ENCODE data around the gene GCNA.
"Not testable (repeated sequence)": the region's sequence is repeated elsewhere in the genome, so short reads cannot be mapped to it uniquely, and the experiment has no call there.

GCNA gene

GRCh38 chrX:71577682-71578081, 555 bp upstream of the GCNA start:
- ATAC-seq (replicated peaks), result no peak
- Mint-ChIP-seq H3K4me3 (no peak overlapping the region), H3K4me1 (ENCODE audit: low read depth in 2 of 2) (peaks cover 0 to 2% of the 10 kb centered on the region in 2 donors), H3K27me3 (no peaks in the 10 kb centered on the region), H3K36me3 (ENCODE audit: insufficient read depth) (peaks cover 51% of the 10 kb centered on the region), H3K27ac (peak overlapping the region in 1 of 2 donors; percentile 80), H3K9me3 (no peaks in the 10 kb centered on the region)
- DNase-seq, result no peak

- H3K9me3 Mint-ChIP-seq, result no peaks in the 10 kb centered on the region
- ATAC-seq (replicated peaks), result peak; percentile 32
- no peak for DNase-seq
- H3K36me3 Mint-ChIP-seq (ENCODE audit: insufficient read depth), result peaks cover 36% of the 10 kb centered on the region
- no peak overlapping the region for H3K4me3 Mint-ChIP-seq
- peaks cover 0 to 3% of the 10 kb centered on the region in 2 donors for H3K4me1 Mint-ChIP-seq (ENCODE audit: low read depth in 2 of 2)
- peak overlapping the region; percentile 80 to 90 for H3K27ac Mint-ChIP-seq
- no peaks in the 10 kb centered on the region for H3K27me3 Mint-ChIP-seq
Observed at GRCh38 chrX:71579136-71579989, 1.1 kb downstream of the GCNA start.

- H3K27me3 Mint-ChIP-seq, result no peaks in the 10 kb centered on the region
- DNase-seq (no peak), ATAC-seq (replicated peaks) (no peak)
- H3K4me1 Mint-ChIP-seq (ENCODE audit: low read depth in 2 of 2), result peaks cover 0 to 3% of the 10 kb centered on the region in 2 donors
- no peak overlapping the region for H3K4me3 Mint-ChIP-seq
- H3K36me3 Mint-ChIP-seq (ENCODE audit: insufficient read depth), result peaks cover 30% of the 10 kb centered on the region
- no peaks in the 10 kb centered on the region for H3K9me3 Mint-ChIP-seq
- H3K27ac Mint-ChIP-seq, result peak overlapping the region; percentile 80 to 90
Observed at GRCh38 chrX:71579990-71580380, 1.7 kb downstream of the GCNA start.

GRCh38 chrX:71581210-71581609, 3.0 kb downstream of the GCNA start:
- Mint-ChIP-seq H3K27ac (no peak overlapping the region), H3K36me3 (ENCODE audit: insufficient read depth) (peaks cover 23% of the 10 kb centered on the region), H3K9me3 (no peaks in the 10 kb centered on the region), H3K4me3 (no peak overlapping the region), H3K4me1 (ENCODE audit: low read depth in 2 of 2) (peaks cover 2 to 4% of the 10 kb centered on the region in 2 donors), H3K27me3 (no peaks in the 10 kb centered on the region)
- DNase-seq (no peak), ATAC-seq (replicated peaks) (no peak)

- no peak overlapping the region for H3K4me3 Mint-ChIP-seq
- H3K27me3 Mint-ChIP-seq, result no peaks in the 10 kb centered on the region
- peaks cover 4 to 7% of the 10 kb centered on the region in 2 donors for H3K4me1 Mint-ChIP-seq (ENCODE audit: low read depth in 2 of 2)
- H3K36me3 Mint-ChIP-seq (ENCODE audit: insufficient read depth), result peaks cover 17% of the 10 kb centered on the region
- no peak for ATAC-seq (replicated peaks)
- no peak for DNase-seq
- no peaks in the 10 kb centered on the region for H3K9me3 Mint-ChIP-seq
- H3K27ac Mint-ChIP-seq, result peak overlapping the region; percentile 6 to 68
Observed at GRCh38 chrX:71586929-71587328, 8.7 kb downstream of the GCNA start.

GRCh38 chrX:71593210-71593609, 15.0 kb downstream of the GCNA start:
- ATAC-seq (replicated peaks); H3K27me3 Mint-ChIP-seq; H3K9me3 Mint-ChIP-seq; DNase-seq; H3K4me1 Mint-ChIP-seq (ENCODE audit: low read depth in 2 of 2); H3K27ac Mint-ChIP-seq; H3K4me3 Mint-ChIP-seq: not testable (repeated sequence)
- peaks cover 21% of the 10 kb centered on the region for H3K36me3 Mint-ChIP-seq (ENCODE audit: insufficient read depth)

GRCh38 chrX:71599965-71600364, 21.7 kb downstream of the GCNA start:
- Mint-ChIP-seq H3K36me3 (ENCODE audit: insufficient read depth) (peaks cover 40% of the 10 kb centered on the region), H3K27ac (peak overlapping the region in 1 of 2 donors; percentile 52), H3K27me3 (no peaks in the 10 kb centered on the region), H3K4me3 (no peak overlapping the region), H3K9me3 (no peaks in the 10 kb centered on the region), H3K4me1 (ENCODE audit: low read depth in 2 of 2) (peaks cover 5 to 8% of the 10 kb centered on the region in 2 donors)
- no peak for ATAC-seq (replicated peaks)
- DNase-seq, result no peak

GRCh38 chrX:71603618-71604017, 25.4 kb downstream of the GCNA start:
- Mint-ChIP-seq H3K27me3 (no peaks in the 10 kb centered on the region), H3K27ac (peak overlapping the region in 1 of 2 donors; percentile 49), H3K4me3 (no peak overlapping the region), H3K9me3 (no peaks in the 10 kb centered on the region), H3K4me1 (ENCODE audit: low read depth in 2 of 2) (peaks cover 24 to 26% of the 10 kb centered on the region in 2 donors), H3K36me3 (ENCODE audit: insufficient read depth) (peaks cover 31% of the 10 kb centered on the region)
- DNase-seq, result no peak
- no peak for ATAC-seq (replicated peaks)

GRCh38 chrX:71604141-71604540, 25.9 kb downstream of the GCNA start:
- DNase-seq (no peak), ATAC-seq (replicated peaks) (no peak)
- Mint-ChIP-seq H3K4me1 (ENCODE audit: low read depth in 2 of 2) (peaks cover 29 to 30% of the 10 kb centered on the region in 2 donors), H3K27ac (peak overlapping the region; percentile 56 to 89), H3K36me3 (ENCODE audit: insufficient read depth) (peaks cover 36% of the 10 kb centered on the region), H3K4me3 (no peak overlapping the region), H3K27me3 (no peaks in the 10 kb centered on the region), H3K9me3 (no peaks in the 10 kb centered on the region)

GRCh38 chrX:71604796-71605568, 26.7 kb downstream of the GCNA start:
- Mint-ChIP-seq H3K36me3 (ENCODE audit: insufficient read depth) (peaks cover 39% of the 10 kb centered on the region), H3K4me3 (peak overlapping the region in 1 of 2 donors; percentile 14)

GRCh38 chrX:71606536-71607216, 28.4 kb downstream of the GCNA start:
- H3K4me1 Mint-ChIP-seq (ENCODE audit: low read depth in 2 of 2), result peaks cover 38% of the 10 kb centered on the region in 2 donors
- peak overlapping the region; percentile 89 to 96 for H3K27ac Mint-ChIP-seq
- no peaks in the 10 kb centered on the region for H3K9me3 Mint-ChIP-seq
- peak; percentile 96 for ATAC-seq (replicated peaks)
- peaks cover 40% of the 10 kb centered on the region for H3K36me3 Mint-ChIP-seq (ENCODE audit: insufficient read depth)
- H3K27me3 Mint-ChIP-seq, result no peaks in the 10 kb centered on the region
- peak; percentile 49 to 54 (median 52) for DNase-seq
- peak overlapping the region; percentile 57 to 70 for H3K4me3 Mint-ChIP-seq

More at GRCh38 chrX:71604796-71605568, 26.7 kb downstream of the GCNA start:
- peak overlapping the region; percentile 89 to 96 for H3K27ac Mint-ChIP-seq
- DNase-seq, result no peak
- no peaks in the 10 kb centered on the region for H3K9me3 Mint-ChIP-seq
- no peaks in the 10 kb centered on the region for H3K27me3 Mint-ChIP-seq
- peaks cover 32 to 34% of the 10 kb centered on the region in 2 donors for H3K4me1 Mint-ChIP-seq (ENCODE audit: low read depth in 2 of 2)
- no peak for ATAC-seq (replicated peaks)

GRCh38 chrX:71607488-71607887, 29.3 kb downstream of the GCNA start:
- peaks cover 42% of the 10 kb centered on the region for H3K36me3 Mint-ChIP-seq (ENCODE audit: insufficient read depth)
- no peaks in the 10 kb centered on the region for H3K9me3 Mint-ChIP-seq
- no peaks in the 10 kb centered on the region for H3K27me3 Mint-ChIP-seq
- no peak for ATAC-seq (replicated peaks)
- peak overlapping the region; percentile 57 to 70 for H3K4me3 Mint-ChIP-seq
- peak overlapping the region; percentile 89 to 96 for H3K27ac Mint-ChIP-seq
- H3K4me1 Mint-ChIP-seq (ENCODE audit: low read depth in 2 of 2), result peaks cover 37 to 38% of the 10 kb centered on the region in 2 donors
- DNase-seq, result no peak

GRCh38 chrX:71609095-71609750, 31.0 kb downstream of the GCNA start:
- H3K36me3 Mint-ChIP-seq (ENCODE audit: insufficient read depth), result peaks cover 38% of the 10 kb centered on the region
- DNase-seq (no peak), ATAC-seq (replicated peaks) (peak; percentile 9)
- H3K27ac Mint-ChIP-seq, result peak overlapping the region; percentile 19 to 22
- no peaks in the 10 kb centered on the region for H3K27me3 Mint-ChIP-seq
- H3K4me3 Mint-ChIP-seq, result no peak overlapping the region
- H3K4me1 Mint-ChIP-seq (ENCODE audit: low read depth in 2 of 2), result peaks cover 35 to 38% of the 10 kb centered on the region in 2 donors
- no peaks in the 10 kb centered on the region for H3K9me3 Mint-ChIP-seq

All from effector memory CD8-positive, alpha-beta T cell (primary cell).